Measurements from ENCODE around the gene KCP. TPM values are rescaled to one million over a fixed set of nuclear protein-coding genes. Genes with fewer than 3 reads are reported as not detected.

The KCP gene
- total and polyA plus RNA-seq, 10 of the 15 experiments (the other 5 are each of a cell fraction or from before 2014, with no cell fraction given) = 0.05 to 7.8 (median 2.5) TPM

- TF ChIP-seq RELA (IDR thresholded peaks at IDR 0.05; ENCODE audit: borderline replicate concordance, partially characterized antibody) = no peak
- peak; percentile 64 for TF ChIP-seq MEF2B (IDR thresholded peaks at IDR 0.05; ENCODE audit: partially characterized antibody, poor library complexity, severe bottlenecking)
- TF ChIP-seq ZNF274 (IDR thresholded peaks at IDR 0.05; ENCODE audit: insufficient read depth, insufficient read length) = no peak
- peak; percentile 76 for TF ChIP-seq YY1 (IDR thresholded peaks at IDR 0.05; ENCODE audit: low read depth, low read length)
- TF ChIP-seq, protein P1, sequence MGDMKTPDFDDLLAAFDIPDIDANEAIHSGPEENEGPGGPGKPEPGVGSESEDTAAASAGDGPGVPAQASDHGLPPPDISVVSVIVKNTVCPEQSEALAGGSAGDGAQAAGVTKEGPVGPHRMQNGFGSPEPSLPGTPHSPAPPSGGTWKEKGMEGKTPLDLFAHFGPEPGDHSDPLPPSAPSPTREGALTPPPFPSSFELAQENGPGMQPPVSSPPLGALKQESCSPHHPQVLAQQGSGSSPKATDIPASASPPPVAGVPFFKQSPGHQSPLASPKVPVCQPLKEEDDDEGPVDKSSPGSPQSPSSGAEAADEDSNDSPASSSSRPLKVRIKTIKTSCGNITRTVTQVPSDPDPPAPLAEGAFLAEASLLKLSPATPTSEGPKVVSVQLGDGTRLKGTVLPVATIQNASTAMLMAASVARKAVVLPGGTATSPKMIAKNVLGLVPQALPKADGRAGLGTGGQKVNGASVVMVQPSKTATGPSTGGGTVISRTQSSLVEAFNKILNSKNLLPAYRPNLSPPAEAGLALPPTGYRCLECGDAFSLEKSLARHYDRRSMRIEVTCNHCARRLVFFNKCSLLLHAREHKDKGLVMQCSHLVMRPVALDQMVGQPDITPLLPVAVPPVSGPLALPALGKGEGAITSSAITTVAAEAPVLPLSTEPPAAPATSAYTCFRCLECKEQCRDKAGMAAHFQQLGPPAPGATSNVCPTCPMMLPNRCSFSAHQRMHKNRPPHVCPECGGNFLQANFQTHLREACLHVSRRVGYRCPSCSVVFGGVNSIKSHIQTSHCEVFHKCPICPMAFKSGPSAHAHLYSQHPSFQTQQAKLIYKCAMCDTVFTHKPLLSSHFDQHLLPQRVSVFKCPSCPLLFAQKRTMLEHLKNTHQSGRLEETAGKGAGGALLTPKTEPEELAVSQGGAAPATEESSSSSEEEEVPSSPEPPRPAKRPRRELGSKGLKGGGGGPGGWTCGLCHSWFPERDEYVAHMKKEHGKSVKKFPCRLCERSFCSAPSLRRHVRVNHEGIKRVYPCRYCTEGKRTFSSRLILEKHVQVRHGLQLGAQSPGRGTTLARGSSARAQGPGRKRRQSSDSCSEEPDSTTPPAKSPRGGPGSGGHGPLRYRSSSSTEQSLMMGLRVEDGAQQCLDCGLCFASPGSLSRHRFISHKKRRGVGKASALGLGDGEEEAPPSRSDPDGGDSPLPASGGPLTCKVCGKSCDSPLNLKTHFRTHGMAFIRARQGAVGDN (IDR thresholded peaks at IDR 0.05) = peak; percentile 69
- peak; percentile 68; the same call in 1 of the 2 replicates for TF ChIP-seq SMAD5 (IDR thresholded peaks at IDR 0.05; ENCODE audit: low read depth)
- 0 out of 2 replicates have a peak, but pooled peaks have one; percentile 12 for TF ChIP-seq ZNF217 (IDR thresholded peaks at IDR 0.05)
- TF ChIP-seq PBX3 (IDR thresholded peaks at IDR 0.05; ENCODE audit: insufficient replicate concordance, low read depth, low read length) = peak; percentile 2
- TF ChIP-seq TCF7 (IDR thresholded peaks at IDR 0.05; ENCODE audit: borderline replicate concordance) = no peak
- TF ChIP-seq JUND (IDR thresholded peaks at IDR 0.05; ENCODE audit: low read depth, low read length) = peak; percentile 53; the same call in 1 of the 2 replicates
- TF ChIP-seq TCF12 (IDR thresholded peaks at IDR 0.05; ENCODE audit: low read depth, low read length) = peak; percentile 92
- TF ChIP-seq E2F4 (IDR thresholded peaks at IDR 0.05; ENCODE audit: low read depth, low read length) = no peak
- TF ChIP-seq ASH2L (IDR thresholded peaks at IDR 0.05; ENCODE audit: borderline replicate concordance, low read depth) = no peak
- TF ChIP-seq TCF3 (IDR thresholded peaks at IDR 0.05; ENCODE audit: borderline replicate concordance, insufficient read depth, low read depth, low read length) = peak; percentile 90; the same call in 1 of the 2 replicates
- TF ChIP-seq, protein P2, sequence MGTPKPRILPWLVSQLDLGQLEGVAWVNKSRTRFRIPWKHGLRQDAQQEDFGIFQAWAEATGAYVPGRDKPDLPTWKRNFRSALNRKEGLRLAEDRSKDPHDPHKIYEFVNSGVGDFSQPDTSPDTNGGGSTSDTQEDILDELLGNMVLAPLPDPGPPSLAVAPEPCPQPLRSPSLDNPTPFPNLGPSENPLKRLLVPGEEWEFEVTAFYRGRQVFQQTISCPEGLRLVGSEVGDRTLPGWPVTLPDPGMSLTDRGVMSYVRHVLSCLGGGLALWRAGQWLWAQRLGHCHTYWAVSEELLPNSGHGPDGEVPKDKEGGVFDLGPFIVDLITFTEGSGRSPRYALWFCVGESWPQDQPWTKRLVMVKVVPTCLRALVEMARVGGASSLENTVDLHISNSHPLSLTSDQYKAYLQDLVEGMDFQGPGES (IDR thresholded peaks at IDR 0.05) = no peak
- TF ChIP-seq NFYA (IDR thresholded peaks at IDR 0.05; ENCODE audit: borderline replicate concordance, low read depth, low read length) = no peak
- TF ChIP-seq MLLT1 (IDR thresholded peaks at IDR 0.05) = no peak
- TF ChIP-seq FOS (IDR thresholded peaks at IDR 0.05; ENCODE audit: borderline replicate concordance, extremely low read depth, insufficient read length) = no peak
These were observed 24.1 kb upstream of the KCP start (continued) for GRCh38 chr7:128934361-128935341.

All from GM12878 (cell line).